GM19035 (cell line): ENCODE measurements around the gene CYP2D6.
A peak's percentile ranks its signal among the peaks of the same experiment; 100 is the strongest.
"Not testable (repeated sequence)": the region's sequence is repeated elsewhere in the genome, so short reads cannot be mapped to it uniquely, and the experiment has no call there.

ENCODE experiments used
- ATAC-seq: cut with Tn5 transposase; IDR thresholded peaks from one replicate; pipeline ENCODE4 v1.9.1; 2021; ENCODE audit not compliant: unreplicated experiment

Gene CYP2D6

DNA sequence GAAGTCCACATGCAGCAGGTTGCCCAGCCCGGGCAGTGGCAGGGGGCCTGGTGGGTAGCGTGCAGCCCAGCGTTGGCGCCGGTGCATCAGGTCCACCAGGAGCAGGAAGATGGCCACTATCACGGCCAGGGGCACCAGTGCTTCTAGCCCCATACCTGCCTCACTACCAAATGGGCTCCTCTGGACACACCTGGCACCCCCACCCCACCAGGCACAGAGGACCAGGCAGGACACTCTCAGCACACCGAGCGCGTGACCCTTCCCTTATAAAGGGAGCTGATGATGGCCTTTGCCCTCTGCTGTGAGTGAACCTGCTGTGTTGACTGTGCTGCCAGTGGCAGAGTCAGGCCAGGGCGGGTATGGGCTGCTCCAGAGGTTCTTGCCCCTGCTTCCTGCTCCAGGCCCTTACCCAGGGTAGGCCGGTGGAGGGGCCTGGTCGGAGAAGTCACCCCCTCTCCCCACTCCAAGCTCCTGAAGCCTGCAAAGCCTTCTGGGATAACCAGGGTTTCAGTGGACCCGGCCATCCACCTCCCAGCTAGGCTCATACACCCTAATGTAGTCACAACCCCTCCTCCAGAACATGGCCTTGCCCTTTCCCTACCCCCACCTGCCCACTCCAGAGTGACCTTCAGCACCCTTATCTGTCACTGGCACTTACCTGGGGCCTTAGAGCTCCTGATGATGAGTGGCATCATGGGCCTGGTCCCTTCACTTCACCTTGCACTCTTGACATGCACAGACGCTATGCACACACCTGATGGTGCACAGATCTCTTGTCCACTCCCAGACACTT lies at the start of gene CYP2D6:
Gene CYP2D6 (minus strand): TSS at position 172 of the 793 bp plus-strand sequence. CDS start 19 bp downstream, at position 153.
- not testable (repeated sequence) for ATAC-seq

DNA sequence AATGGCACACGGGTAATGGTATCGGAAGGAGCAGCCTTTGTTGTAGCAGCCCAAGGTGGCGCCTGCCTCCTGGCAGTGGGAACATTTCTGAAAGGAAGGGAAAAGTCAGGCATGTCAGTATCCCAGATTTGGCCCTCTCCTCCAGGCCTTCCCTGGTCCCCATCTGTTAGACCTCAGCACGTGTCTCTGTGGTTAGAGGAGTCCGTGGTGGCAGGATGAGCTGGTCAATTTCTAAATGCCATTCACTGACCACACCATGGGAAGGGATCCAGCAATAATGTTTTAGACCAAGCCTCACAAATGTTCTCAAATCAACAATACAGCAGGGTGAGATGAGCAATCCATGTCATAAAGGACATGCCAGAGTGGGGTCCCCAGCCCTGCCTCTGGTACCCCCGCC lies 49.0 kb upstream of the CYP2D6 start:
- ATAC-seq: no peak

DNA sequence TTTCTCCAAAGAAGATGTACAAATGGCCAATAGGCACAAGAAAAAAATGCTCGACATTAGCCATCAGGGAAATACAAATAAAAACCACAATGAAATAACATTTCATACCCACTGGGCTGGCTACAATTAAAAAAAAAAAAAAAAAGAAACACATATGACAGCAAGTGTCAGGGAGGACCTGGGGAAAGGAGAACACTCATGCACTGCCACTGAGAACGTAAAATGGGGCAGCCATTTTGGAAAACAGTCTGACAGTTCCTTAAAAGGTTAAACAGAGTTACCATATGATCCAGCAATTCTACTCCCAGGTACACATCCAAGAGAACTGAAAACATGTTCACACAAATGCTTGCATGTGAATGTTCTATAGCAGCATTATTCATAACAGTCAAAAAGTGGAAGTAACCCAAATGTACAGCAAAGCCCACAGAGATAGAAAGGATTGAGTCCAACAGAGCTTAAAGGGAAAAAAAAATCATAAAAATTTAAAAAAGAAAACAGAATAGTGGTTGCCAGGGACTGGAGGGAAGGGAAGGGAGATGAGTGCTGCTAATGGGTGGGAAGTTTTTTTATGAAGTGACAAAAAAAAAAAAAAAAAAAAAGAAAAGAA lies 48.4 kb upstream of the CYP2D6 start:
- no peak for ATAC-seq

DNA sequence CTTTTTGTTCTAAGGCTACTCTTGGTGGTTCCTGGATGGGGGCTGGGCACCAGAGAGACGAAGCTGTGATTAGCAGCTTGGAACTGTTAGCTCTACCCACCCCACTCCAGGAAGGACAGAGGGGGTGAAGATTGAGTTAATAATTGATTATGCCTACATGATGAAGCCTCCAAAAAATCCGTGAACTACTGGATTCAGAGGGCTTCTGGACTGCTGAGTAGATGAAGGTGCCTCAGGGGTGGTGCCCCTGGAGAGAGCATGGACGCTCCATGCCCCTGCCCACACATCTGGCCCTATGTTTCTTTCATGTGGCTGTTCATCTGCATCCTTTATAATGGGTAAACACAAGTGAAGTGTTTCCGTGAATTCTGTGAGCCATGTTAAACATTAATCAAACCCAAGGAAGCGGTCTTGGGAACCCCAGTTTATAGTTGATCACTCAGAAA lies 47.3 kb upstream of the CYP2D6 start:
- ATAC-seq: no peak

DNA sequence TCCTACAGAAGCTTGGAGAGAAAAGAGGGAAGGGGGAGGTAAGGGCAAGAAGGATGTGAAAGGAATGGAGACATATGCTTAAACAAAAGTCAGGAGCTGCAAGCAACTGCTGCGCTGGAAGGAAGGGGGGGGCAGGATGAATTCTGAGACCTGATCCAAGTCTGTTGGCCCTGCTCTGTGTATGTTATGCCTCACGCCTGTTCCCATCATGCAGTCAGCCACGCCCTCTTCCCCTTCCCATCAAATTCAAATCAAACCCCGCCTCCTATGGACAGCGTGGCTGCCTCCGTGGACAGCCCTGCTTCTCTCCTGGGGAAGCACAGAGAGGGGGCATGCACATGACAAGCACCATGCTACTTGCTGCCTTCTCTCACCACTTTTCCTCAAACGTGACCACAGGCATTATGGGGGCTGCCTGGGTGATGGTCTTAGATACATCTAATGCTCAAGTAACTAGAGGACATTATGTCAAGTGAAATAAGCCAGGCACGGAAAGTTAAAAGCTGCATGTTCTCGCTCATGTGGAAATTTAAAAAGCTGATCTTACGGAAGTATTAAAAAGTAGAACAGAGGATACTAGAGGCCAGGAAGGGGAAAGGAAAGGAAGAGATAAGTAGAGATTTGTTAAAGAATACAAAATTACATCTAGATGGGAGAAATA lies 45.8 kb upstream of the CYP2D6 start:
- ATAC-seq: no peak

DNA sequence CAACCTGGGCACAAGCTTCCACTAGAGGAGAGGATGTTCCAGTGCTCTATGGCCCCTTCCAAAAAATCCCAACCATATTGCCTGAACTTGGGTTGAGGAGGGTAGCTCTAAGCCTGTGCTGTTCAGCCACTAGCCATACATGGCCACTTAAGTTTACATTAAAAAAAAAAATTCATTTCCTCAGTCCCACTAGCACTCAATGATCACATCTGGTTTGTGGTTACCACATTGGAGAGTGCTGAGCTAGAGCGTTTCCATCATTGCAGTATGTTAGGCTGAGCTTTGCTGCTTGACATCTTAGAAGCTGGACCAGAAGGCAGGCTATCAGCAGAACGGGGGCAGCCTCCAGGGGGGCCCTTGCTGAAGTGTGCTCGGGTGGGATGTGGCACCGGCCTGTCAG lies 43.5 kb upstream of the CYP2D6 start:
- no peak for ATAC-seq

DNA sequence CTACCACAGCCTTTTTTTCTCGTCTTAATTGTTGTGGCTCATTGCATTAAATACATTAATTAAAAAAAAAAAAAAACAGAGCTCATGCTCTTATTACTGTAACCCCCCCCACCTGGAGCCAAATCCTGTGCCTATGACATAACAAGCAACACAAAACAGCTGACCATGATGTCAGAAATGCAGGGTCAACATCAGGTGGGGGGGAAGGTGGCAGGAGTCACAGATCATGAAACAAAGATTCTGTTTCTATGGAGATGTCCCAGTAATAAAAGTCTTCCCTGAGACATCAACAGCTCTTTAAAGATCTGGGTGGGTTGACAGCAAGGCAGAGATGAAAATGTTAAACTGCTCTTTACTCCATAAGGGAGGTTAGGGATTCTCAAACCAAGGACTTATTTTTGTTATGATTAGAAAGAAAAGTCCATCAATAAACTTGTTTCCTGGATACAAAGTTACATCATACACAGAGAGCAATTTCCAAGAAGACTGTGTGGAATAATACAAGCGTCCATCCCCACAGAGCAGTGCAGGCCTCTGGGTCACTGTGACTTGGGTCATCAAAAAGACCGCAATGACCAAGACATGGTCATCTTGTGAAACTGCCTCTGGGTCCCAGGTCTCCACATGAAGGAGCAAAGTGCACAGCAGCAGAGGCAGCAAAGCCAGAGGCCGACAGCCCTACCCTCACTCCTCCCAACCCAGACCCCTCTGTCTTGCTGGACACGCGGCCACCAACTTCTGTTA lies 42.7 kb upstream of the CYP2D6 start:
- ATAC-seq: no peak

DNA sequence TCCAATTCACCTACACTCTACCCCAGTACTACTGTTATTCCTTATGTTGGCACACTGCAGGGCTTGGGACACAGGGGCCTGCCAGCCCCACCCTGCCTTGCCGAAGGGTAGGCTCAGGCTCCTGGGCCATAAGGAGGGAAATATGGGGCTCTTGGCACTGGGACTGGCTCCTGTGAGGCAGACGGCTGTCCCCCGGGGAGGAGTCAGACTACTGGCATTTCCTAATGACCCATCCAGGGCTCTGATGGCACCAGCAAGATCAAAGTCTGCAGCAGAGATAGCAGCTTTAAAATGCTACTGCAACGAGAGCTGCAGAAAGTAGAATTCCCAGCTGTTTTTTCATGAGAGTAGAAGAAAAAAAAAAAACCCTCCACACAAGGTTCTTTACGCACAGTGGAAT lies 42.2 kb upstream of the CYP2D6 start:
- no peak for ATAC-seq

DNA sequence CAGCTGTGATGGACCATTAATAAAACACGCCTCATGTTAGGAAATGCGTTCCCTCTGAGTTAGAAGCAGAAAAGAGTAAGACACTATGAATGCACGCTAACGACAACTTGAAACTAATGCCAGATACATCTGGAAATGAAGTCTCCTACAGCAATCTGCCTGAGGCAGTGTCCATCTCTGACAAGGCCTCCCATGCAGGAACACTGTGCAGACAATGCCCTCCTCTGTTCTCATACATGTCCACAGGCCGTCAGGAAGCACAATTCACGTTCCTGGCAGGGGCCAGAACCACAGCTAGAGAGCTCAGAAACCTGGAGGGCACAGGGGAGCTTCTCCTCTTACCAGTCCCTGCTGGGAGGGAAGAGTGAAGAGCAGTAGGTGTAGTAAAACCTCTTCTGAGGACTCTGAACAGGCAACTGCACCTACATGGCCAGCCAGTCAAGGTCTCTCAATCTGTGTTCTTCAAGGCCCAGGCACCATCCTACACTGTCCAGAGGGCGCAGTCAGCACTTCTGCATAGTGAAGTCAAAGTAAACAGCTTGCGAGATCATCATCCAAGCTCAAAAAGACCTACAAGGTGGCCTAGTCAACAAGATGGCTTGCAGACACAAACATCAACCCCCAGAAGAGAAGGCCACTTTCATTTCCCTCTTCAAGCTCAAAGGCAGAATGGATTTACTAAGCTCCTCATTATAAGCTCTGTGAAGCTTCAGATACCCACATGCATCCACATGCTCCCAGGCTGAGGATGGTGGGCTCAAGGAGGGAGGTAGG lies 41.5 kb upstream of the CYP2D6 start:
- ATAC-seq: no peak

DNA sequence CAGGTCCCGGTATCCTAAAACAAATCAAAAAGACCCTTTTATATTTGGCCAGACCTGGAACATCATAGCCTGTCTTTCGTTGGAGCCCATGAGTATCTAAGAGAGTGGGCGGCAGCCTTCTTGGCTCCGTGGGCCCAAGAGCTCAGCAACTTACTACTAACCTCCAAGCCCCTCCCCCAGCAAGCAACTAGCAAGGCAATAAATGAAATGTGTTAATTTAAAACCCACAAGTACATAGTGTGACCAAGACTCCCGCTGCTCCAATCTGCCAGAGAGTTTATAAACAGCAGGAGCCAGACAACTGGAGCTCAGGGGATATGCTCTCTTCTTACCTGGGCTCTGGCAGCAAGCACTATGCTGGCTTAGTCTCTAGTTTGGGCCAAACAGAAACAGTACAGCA lies 40.8 kb upstream of the CYP2D6 start:
- ATAC-seq: no peak

DNA sequence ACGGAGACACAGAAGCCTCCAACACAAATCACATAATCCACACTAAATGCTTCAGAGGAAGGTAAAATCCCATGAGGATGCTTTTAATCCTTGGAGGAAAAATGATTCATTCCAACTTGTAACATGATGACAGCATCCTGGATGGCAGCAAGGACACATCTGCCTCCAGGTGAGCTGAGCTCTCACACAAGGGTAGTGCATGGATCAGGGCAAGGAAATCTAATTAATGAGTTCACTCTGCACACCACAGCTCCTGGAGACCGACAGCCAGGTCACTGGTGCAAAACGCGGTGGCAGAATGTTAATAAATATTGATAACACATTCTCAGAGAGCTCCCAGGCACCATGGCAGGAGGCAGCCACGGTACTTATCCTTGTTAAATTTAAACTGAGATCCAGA lies 40.3 kb upstream of the CYP2D6 start:
- no peak for ATAC-seq

DNA sequence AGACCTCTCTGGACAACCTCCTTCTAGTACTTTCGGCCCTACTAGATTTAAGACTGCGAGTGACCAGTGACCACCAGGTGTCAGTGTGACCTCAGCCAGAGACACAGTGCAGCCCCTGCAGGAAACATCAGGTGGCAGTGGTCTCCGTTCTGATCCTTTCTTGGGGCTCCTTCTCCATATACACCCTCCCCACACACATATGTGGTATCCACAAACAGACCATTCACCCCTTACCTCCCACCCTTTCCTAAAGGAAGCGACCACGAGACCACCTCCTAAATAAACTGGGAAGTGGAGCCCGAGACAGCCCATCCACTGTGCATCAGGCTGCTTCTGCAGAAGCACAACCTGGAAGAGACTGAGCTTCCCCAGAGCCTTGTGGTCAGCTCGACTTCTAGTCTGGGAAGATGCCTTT lies 38.5 kb upstream of the CYP2D6 start:
- ATAC-seq: peak; percentile 56

DNA sequence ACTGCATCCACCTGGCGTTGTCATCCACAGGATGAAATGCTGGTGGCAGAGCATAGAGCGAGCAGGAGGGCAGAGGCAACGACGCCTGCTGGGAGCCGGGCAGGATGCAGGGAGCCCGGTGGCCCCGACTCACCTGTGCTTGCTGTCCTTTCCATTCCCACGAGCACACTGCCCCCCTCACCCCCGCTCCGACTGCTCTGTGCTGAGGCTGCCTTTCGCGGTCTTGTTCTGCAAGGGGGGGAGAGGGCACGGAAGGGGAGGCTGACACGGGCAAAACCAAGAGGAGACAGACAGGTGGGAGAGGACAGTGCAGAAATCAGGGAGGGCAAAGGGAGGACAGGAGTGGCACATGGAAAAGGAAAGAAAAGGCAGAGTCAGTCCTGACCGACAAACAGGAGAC lies 37.9 kb upstream of the CYP2D6 start:
- no peak for ATAC-seq

DNA sequence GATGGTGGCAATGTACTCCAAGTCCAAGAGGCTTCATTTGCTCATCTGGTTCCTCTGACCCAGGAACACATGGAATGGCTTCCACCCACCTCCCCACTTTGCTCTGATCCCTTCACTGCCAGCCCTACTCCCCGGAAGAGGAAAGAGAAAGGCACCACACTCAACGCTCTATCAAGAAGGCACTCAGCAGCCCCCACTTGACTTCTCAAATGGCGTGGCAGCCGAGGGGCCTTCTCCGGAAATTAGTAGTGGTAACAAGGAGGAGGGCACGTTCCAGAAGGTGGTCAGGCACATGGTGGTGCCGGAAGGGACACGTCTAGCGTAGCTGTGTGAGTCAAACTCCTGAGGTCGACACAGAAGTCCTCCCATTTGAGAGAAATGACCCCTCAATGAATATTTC lies 36.5 kb upstream of the CYP2D6 start:
- ATAC-seq: no peak

DNA sequence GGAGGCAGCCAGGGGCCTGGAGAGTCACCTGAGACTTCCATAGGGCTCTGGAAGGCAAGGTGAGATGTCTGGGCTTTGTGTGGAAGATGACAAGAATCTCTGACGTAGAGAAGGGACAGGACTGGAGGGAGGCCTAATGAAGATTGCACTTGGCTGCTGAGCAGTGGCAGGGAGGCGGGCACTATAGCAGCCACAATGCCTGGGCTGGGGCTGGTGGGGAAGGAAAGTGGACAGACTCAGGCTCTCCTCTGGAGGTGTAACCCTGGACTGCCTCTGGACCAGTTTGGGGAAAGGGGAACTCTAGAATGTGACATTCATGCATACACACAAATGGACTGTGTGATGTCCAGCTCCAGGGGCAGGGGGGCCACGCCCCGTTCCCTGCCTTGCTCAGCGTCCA lies 34.3 kb upstream of the CYP2D6 start:
- no peak for ATAC-seq

DNA sequence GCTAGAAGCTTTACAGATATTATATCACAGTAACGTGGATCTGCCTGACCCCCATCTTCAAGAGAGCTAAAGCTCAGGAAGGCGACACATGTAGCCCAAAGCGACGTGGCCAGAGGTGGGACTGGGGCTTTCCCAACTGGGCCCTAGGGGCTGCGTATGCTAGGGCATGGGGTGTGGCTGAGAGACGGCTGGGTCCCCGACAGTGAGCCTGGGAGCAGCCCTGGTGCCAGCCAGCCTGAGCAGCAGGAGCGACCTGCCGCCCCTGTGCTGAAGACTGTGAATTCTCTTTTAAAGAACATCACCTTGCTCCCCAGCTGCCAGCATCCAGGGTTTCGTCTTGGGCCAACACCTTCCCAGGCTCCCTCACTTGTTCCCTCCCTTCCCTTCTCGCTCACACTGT lies 32.9 kb upstream of the CYP2D6 start:
- ATAC-seq: no peak

DNA sequence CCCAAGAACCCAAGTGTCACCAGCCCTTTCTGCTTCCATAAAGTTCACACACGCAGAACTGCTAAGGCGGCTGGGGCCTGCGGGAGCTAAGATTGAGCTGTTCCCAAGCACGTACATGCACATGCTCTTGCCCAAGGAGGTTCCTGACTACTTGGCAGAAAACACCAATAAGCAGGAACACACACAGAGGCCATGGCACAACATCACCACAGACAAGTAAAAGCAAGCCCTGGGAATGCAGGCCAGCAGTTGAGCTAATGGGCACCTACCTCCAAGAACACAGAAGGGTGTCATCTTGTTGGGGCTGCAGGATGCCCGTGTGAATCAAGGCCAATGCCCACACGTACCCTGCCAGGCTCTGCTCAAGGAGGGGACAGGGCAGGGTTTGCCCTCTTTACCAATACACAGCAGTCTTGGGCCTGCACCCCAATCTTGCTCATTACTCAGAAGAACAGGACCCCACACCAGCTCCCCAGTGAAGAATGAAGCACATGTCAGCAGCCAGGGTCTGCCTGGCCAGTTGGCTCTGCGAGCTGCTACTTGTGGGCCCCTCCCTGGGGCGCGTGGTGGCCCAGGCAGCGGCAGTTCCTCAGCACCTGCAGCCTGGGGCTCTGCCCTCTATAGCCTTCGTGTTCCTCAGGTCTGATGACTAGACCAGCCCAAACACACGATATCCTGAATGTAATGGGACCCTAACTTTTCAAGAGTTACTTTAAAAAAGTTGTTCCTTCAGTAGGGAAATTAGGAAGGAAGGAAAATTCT lies 32.3 kb upstream of the CYP2D6 start:
- no peak for ATAC-seq

DNA sequence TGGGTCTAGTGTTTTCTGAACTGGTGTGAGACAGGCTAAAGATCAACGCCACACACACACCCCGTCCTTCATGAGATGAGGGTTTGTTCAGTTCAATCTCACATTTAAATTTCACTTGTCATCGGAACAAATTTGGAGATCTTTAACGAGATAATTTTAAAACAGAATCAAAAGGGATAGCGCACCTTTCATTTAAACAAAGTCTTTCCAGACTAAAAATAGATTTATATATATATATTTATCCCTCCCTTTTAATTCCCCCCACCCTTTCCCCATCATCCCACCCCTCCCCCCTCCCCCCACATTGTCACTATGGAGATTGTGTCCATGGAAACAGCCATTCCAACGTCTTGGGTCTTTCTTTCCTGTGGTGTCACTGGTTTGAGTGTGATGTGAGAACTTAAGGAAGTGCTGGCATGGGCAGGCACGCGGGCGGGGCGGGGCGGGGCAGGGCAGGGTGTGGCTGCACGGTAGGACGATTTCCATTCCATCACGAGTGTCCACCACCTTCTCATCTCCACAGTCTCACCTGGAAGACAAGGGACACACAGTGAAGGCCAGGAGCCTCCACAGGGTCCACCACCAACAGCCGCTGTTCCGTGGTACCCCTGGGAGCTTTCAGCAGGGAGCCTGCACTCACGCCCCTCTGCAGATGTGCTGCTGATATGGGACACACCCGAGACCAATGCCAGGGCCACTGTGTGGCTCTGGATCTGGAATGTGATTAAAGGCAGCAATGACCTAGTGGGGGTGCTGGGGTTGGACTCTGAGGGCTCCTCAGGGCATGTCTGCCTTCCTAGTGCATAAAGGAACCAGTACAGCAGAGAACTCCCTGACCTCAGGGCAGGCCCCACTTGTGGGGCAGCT lies 30.5 kb upstream of the CYP2D6 start:
- no peak for ATAC-seq

DNA sequence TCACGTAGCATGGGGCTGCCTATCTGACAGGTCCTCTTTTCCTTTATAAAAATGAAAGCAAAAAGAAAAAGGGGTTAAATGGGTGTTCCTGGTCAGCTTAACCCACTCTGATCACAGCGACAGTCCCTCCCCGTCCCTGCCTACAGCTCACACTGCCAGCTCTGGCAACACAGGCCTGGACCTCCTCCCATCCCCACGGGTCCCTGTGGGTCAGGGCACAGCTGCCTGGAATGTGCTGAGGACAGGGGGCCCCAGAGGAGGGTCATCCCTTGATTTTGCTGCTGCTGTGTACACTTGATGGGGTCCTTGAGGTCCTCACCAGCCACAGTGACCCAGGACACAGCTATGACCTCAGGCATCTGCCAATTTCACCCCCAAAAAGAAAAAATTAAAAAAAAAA lies 29.6 kb upstream of the CYP2D6 start:
- no peak for ATAC-seq
